Esophagus (tissue), 2 donors: ENCODE data around the gene PMP22. TPM values are rescaled to one million over a fixed set of nuclear protein-coding genes. Genes with fewer than 3 reads are reported as not detected.

Experiments
- H3K27ac ChIP-seq, 2 donors: one replicate each; pipeline ENCODE4 v1.5.1; 2013; ENCODE audit warnings: low read depth in 2 of 2, mild to moderate bottlenecking in 2 of 2, inconsistent platforms in 1 of 2, low read length in 1 of 2, moderate library complexity in 1 of 2
- H3K27me3 ChIP-seq, 2 donors: one replicate each; pipeline ENCODE4 v1.6.1; 2013; ENCODE audit warnings: low read length in 2 of 2, control low read depth in 1 of 2, mild to moderate bottlenecking in 1 of 2; ENCODE audit not compliant: insufficient read depth in 2 of 2, control insufficient read depth in 1 of 2
- H3K36me3 ChIP-seq, 2 donors: one replicate each; pipeline ENCODE4 v1.6.1; 2013; ENCODE audit warnings: low read length in 1 of 2; ENCODE audit not compliant: control insufficient read depth in 2 of 2, insufficient read depth in 2 of 2
- H3K4me1 ChIP-seq, 2 donors: one replicate each; pipeline ENCODE4 v1.6.1; 2013; ENCODE audit warnings: low read length in 1 of 2; ENCODE audit not compliant: control insufficient read depth in 2 of 2, insufficient read depth in 2 of 2
- H3K4me3 ChIP-seq, 2 donors: one replicate each; pipeline ENCODE4 v1.5.1; 2013; ENCODE audit warnings: low read length in 2 of 2, mild to moderate bottlenecking in 2 of 2, low read depth in 1 of 2, moderate library complexity in 1 of 2
- H3K9me3 ChIP-seq, 2 donors: one replicate each; pipeline ENCODE4 v1.6.1; 2013; ENCODE audit warnings: mild to moderate bottlenecking in 2 of 2, low read depth in 1 of 2, low read length in 1 of 2, moderate library complexity in 1 of 2; ENCODE audit not compliant: control insufficient read depth in 2 of 2, insufficient read depth in 1 of 2
- WGBS, 2 donors: extraction: QIAGEN DNeasy Blood & Tissue Kit; methylation state at CpG; one replicate each; pipeline ENCODE4 v1.1.7; 2013; 5-methylcytosine and 5-hydroxymethylcytosine counted together
- polyA plus RNA-seq, 2 donors: library from polyadenylated mRNA; stranded (reverse); fragments of 200-250 nt; gene quantifications; one replicate each; pipeline ENCODE4 v1.2.3, GENCODE V29; 2013
- donor health status: healthy with polysubstance abuse.
- donor health status: Bipolar disorder and iron deficiency.

PMP22 gene
- polyA plus RNA-seq, 2 donors = 5.7 to 21.2 TPM

- no peaks in the 10 kb centered on the region for H3K9me3 ChIP-seq
- H3K27me3 ChIP-seq = no peaks in the 10 kb centered on the region
- WGBS, 2 donors = 46 to 47% methylated on average over 1 of the region's 1 CpG
- H3K36me3 ChIP-seq = no peaks in the 10 kb centered on the region
- no peaks in the 10 kb centered on the region for H3K4me1 ChIP-seq
- no peak overlapping the region for H3K4me3 ChIP-seq
- H3K27ac ChIP-seq = no peak overlapping the region
Measured at GRCh38 chr17:15268461-15268860, 3.3 kb upstream of the PMP22 start.

DNA sequence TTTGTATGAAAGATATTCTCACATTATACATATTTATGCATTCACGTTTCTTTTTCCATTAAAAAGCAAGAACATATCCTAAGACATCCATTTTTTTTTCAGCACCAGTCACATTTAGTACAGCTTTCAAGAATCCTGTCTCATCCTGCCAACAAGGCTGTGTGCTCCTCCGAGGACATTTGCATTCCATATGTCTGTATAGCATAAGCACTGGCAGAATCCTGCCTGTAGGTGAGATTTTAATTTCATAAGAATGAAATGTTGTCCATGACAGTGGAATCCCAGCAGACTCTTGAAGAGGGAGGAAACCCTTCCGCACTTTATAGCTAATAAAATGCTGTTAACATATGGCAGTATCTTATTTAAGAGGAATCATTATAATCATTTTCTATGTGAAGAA, 2.9 kb upstream of the PMP22 start:
- peaks cover 0 to 4% of the 10 kb centered on the region in 2 donors for H3K4me1 ChIP-seq
- H3K4me3 ChIP-seq = no peak overlapping the region
- no peak overlapping the region for H3K27ac ChIP-seq
- WGBS, 2 donors = 66 to 72% methylated on average over 3 of the region's 3 CpGs
- peaks cover 0 to 3% of the 10 kb centered on the region in 2 donors for H3K27me3 ChIP-seq
- H3K36me3 ChIP-seq = no peaks in the 10 kb centered on the region
- H3K9me3 ChIP-seq = no peaks in the 10 kb centered on the region

- peaks cover 0 to 6% of the 10 kb centered on the region in 2 donors for H3K4me1 ChIP-seq
- no peak overlapping the region for H3K27ac ChIP-seq
- H3K4me3 ChIP-seq = no peak overlapping the region
- no peaks in the 10 kb centered on the region for H3K36me3 ChIP-seq
- WGBS, 2 donors = 89 to 92% methylated on average over 13 of the region's 13 CpGs
- H3K27me3 ChIP-seq = peaks cover 0 to 3% of the 10 kb centered on the region in 2 donors
- no peaks in the 10 kb centered on the region for H3K9me3 ChIP-seq
Measured at GRCh38 chr17:15266325-15267125, 1.4 kb upstream of the PMP22 start.

DNA sequence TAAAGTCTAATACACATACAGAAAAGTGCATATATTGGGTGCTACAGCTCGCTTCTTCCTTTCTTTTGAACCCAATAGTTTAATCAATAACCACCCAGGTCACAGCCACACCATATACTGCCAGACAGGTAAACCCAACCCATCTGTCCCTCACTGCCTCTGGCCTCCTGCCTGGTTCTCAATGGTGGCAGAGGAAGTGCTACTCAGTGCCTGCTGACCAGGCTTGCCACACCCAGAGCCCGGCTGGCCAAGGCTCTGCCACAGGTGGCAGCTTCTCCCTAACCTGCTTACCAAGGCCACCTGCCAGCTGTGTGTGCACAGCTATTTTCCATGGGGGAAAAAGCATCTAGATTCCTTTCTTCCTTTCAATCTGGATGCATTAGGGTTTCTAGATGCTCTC, 584 bp downstream of the PMP22 start:
- Histone ChIP-seq H3K36me3 (no peaks in the 10 kb centered on the region), H3K4me3 (peak overlapping the region; percentile 13 to 34), H3K4me1 (peaks cover 0 to 9% of the 10 kb centered on the region in 2 donors), H3K27ac (peak overlapping the region; percentile 12 to 45), H3K9me3 (no peaks in the 10 kb centered on the region), H3K27me3 (peaks cover 0 to 3% of the 10 kb centered on the region in 2 donors)
- 34 to 59% methylated on average over 2 of the region's 2 CpGs for WGBS, 2 donors

GRCh38 chr17:15263680-15264079, 1.4 kb downstream of the PMP22 start:
- Histone ChIP-seq H3K27me3 (peaks cover 0 to 3% of the 10 kb centered on the region in 2 donors), H3K9me3 (no peaks in the 10 kb centered on the region), H3K27ac (peak overlapping the region in 1 of 2 donors; percentile 92), H3K4me1 (peaks cover 0 to 9% of the 10 kb centered on the region in 2 donors), H3K4me3 (no peak overlapping the region), H3K36me3 (no peaks in the 10 kb centered on the region)
- 30 to 37% methylated on average over 3 of the region's 3 CpGs for WGBS, 2 donors

DNA sequence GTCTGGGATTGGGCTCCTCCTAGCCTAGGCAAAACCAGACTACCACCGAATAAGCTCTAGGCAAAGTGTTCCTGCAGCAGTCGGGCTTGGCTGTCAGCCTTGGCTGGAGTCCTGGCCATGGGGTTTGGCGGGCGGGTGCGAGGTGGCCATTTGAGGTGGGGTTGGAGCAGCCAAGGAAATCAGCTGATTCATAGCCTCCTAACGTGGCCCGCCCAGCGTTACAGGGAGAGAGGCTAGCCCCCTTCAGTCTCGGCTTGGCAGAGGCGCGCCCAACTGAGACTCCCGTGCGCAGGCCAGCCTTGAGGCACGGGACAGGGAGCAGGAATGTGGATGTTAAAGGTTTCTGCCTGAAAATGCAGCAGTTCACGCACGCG, 1.9 kb downstream of the PMP22 start:
- peaks cover 0 to 9% of the 10 kb centered on the region in 2 donors for H3K4me1 ChIP-seq
- H3K9me3 ChIP-seq = no peaks in the 10 kb centered on the region
- 3% methylated on average over 17 of the region's 17 CpGs for WGBS, 2 donors
- peak overlapping the region; percentile 89 to 92 for H3K27ac ChIP-seq
- no peaks in the 10 kb centered on the region for H3K36me3 ChIP-seq
- peak overlapping the region; percentile 38 to 40 for H3K4me3 ChIP-seq
- H3K27me3 ChIP-seq = peaks cover 0 to 3% of the 10 kb centered on the region in 2 donors

DNA sequence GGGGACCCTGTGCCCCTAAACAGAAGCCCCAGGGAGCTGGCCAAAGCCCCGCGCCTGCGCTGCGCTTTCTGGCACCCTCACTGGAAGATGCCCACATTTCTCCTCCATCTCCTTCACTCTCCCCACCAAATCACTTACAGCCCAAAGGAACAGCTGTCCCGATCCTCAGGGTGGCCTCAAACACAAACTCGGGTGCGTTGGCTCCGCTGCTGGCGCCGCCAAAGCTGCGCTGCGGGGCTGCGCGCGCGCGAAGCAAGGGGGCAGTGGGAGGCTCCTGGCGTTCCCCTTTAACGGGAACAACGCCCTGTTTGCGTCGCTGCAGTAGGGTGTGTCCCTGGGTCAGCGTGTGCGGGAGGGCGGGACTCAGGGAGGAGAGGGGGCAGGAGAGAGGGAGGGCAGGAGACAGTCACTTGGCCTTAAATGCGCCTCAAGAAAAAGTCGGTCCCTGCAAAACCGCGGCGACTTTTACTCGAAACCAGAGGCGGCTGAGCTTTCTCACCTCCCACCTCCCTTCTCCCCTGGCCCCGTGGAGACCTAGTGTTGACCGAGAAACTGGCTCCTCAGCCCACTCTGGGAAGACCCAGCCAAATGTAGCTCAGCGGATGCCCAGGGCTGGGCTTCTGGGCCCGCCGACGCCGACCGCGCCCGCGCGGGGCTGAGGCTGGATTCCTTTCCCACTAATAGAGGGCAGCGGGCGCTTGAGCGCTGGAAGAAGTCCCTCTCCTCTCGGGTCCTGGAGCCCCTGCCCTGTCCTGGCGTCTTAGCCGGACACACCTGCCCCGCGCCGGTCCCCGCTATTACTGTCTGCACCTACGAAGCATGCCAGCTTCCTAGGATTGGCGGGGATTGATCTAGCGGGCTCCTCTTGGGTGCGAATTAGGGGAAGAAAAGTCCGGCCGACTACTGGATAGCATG, 2.6 kb downstream of the PMP22 start:
- Histone ChIP-seq H3K27me3 (peaks cover 0 to 3% of the 10 kb centered on the region in 2 donors), H3K9me3 (no peaks in the 10 kb centered on the region), H3K4me1 (peaks cover 0 to 9% of the 10 kb centered on the region in 2 donors), H3K27ac (peak overlapping the region; percentile 93), H3K36me3 (no peaks in the 10 kb centered on the region), H3K4me3 (peak overlapping the region; percentile 40 to 62)
- 2 to 3% methylated on average over 60 of the region's 60 CpGs for WGBS, 2 donors

DNA sequence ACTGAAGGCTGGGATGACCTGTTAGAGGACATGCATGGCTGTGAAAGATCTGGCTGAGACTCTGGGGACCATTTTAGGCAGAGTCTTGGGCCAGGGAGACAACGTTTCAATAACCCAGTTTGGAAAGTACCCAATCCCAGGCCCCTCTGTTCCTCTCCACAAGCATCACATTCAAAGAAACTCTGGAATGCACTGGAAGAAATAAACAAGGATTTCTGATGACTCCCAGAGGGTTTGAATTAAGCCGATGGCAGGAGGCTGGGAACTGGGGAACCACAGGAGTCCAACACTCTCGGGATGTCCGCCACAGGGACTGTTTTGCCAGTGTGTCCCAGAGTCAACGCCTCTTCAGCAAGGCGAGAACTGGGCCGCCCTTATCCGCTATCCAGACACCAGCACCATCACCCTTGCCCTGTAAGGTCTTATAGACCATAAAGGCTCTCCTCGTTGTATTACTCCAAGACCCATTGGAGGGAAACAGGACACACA, 3.3 kb downstream of the PMP22 start:
- peaks cover 0 to 3% of the 10 kb centered on the region in 2 donors for H3K27me3 ChIP-seq
- H3K9me3 ChIP-seq = no peaks in the 10 kb centered on the region
- H3K36me3 ChIP-seq = no peaks in the 10 kb centered on the region
- WGBS, 2 donors = 8 to 9% methylated on average over 9 of the region's 9 CpGs
- peak overlapping the region; percentile 40 to 62 for H3K4me3 ChIP-seq
- H3K27ac ChIP-seq = peak overlapping the region; percentile 93
- H3K4me1 ChIP-seq = peaks cover 0 to 9% of the 10 kb centered on the region in 2 donors

GRCh38 chr17:15261258-15261801, 3.8 kb downstream of the PMP22 start:
- Histone ChIP-seq H3K27me3 (peaks cover 0 to 3% of the 10 kb centered on the region in 2 donors), H3K4me3 (peak overlapping the region; percentile 40 to 62), H3K36me3 (no peaks in the 10 kb centered on the region), H3K9me3 (no peaks in the 10 kb centered on the region), H3K4me1 (peaks cover 0 to 9% of the 10 kb centered on the region in 2 donors), H3K27ac (peak overlapping the region; percentile 93)
- WGBS, 2 donors = 4 to 6% methylated on average over 32 of the region's 32 CpGs
